GM12878 (cell line): ENCODE results near the gene MCF2L2. TPM values are rescaled to one million over a fixed set of nuclear protein-coding genes. Genes with fewer than 3 reads are reported as not detected.
A peak's percentile ranks its signal among the peaks of the same experiment; 100 is the strongest.

ENCODE experiments used
- BCL11A ChIP-seq: IDR thresholded peaks from 2 replicates; pipeline ENCODE4 v1.6.1; 2011; ENCODE audit warnings: low read depth, low read length
- BRCA1 ChIP-seq: IDR thresholded peaks from 2 replicates; pipeline ENCODE4 v1.6.1; 2011; ENCODE audit warnings: low read depth, low read length, improper control_type of control experiment
- EP300 ChIP-seq, 2 experiments: fragments of 150-350 bp in 1 of 2; IDR thresholded peaks; 2 replicates each; pipeline ENCODE4 v1.6.1; 2011 to 2012; ENCODE audit warnings: low read depth in 2 of 2, low read length in 2 of 2, borderline replicate concordance in 1 of 2, improper control_type of control experiment in 1 of 2, inconsistent platforms in 1 of 2; ENCODE audit not compliant: control insufficient read depth in 1 of 2
- FOXK2 ChIP-seq: fragments of 450-650 bp; IDR thresholded peaks from 2 replicates; pipeline ENCODE4 v1.6.1; 2017; ENCODE audit warnings: mild to moderate bottlenecking, moderate library complexity
- FOXM1 ChIP-seq: IDR thresholded peaks from 2 replicates; pipeline ENCODE4 v1.6.1; 2012; ENCODE audit warnings: low read depth, mild to moderate bottlenecking, inconsistent platforms, low read length, moderate library complexity
- IKZF1 ChIP-seq: fragments of 450-650 bp; conservative IDR thresholded peaks from 2 replicates; pipeline ENCODE4 v1.6.1; 2017; ENCODE audit warnings: antibody characterized with exemption, mild to moderate bottlenecking
- RFX5 ChIP-seq: IDR thresholded peaks from 2 replicates; pipeline ENCODE4 v1.6.1; 2011; ENCODE audit warnings: low read depth, low read length, improper control_type of control experiment
- RUNX3 ChIP-seq: IDR thresholded peaks from 2 replicates; pipeline ENCODE4 v1.6.1; 2012; ENCODE audit warnings: low read length, inconsistent platforms
- SPI1 ChIP-seq: IDR thresholded peaks from 2 replicates; pipeline ENCODE4 v1.6.1; 2011; ENCODE audit warnings: low read depth, mild to moderate bottlenecking, low read length, moderate library complexity, borderline replicate concordance; ENCODE audit not compliant: insufficient read depth
- TAF1 ChIP-seq: IDR thresholded peaks from 2 replicates; pipeline ENCODE4 v1.6.1; 2011; ENCODE audit warnings: mild to moderate bottlenecking, low read depth, low read length, borderline replicate concordance
- TBL1XR1 ChIP-seq: IDR thresholded peaks from 2 replicates; pipeline ENCODE4 v1.6.1; 2012; ENCODE audit warnings: low read depth, low read length, improper control_type of control experiment
- ZNF207 ChIP-seq: fragments of 450-650 bp; IDR thresholded peaks from 2 replicates; pipeline ENCODE4 v1.6.1; 2014; ENCODE audit warnings: antibody characterized with exemption, mild to moderate bottlenecking, borderline replicate concordance
- polyA plus RNA-seq, 11 experiments: library from polyadenylated mRNA; depleted of rRNA in 4 of 11; unstranded in 6 of 11; stranded (reverse) in 5 of 11; fragments of >200 nt; fragmentation: Nextera tagmentation in 4 of 11; fragmentation: Illumina TruSeq in 1 of 11; extraction: Ambion mirVana in 4 of 11; extraction: Trizol in 1 of 11; gene quantifications; 1 replicate in 1 of 11; 2 replicates in 10 of 11; pipeline versions ENCODE4 v1.2.1 to v1.2.3, GENCODE V29; 2011 to 2016; ENCODE audit warnings: inconsistent platforms in 2 of 11, missing spikeins in 2 of 11, low read depth in 1 of 11
- total RNA-seq, 4 experiments: library from RNA; depleted of rRNA in 3 of 4; stranded (reverse); fragments of >200 nt in 3 of 4; fragmentation: Illumina TruSeq in 1 of 4; extraction: Trizol in 1 of 4; gene quantifications; 2 replicates each; pipeline versions ENCODE4 v1.2.1 to v1.2.3, GENCODE V29; 2013 to 2021
- TF ChIP-seq, protein P1 (sequence below): IDR thresholded peaks from 2 replicates; pipeline ENCODE4 v1.6.1; 2011; ENCODE audit warnings: borderline replicate concordance, low read depth, mild to moderate bottlenecking, moderate library complexity, low read length; ENCODE audit not compliant: insufficient read depth, poor library complexity, severe bottlenecking
- TF ChIP-seq, protein P2 (sequence below): IDR thresholded peaks from 2 replicates; pipeline ENCODE4 v1.6.1; 2012; ENCODE audit warnings: improper control_type of control experiment, low read depth, low read length; ENCODE audit not compliant: insufficient replicate concordance
- TF ChIP-seq, protein P3 (sequence below): fragments of 450-650 bp; IDR thresholded peaks from 2 replicates; pipeline ENCODE4 v1.6.1; 2017; ENCODE audit warnings: mild to moderate bottlenecking

Gene MCF2L2
- total and polyA plus RNA-seq, 10 of the 15 experiments (the other 5 are each of a cell fraction or from before 2014, with no cell fraction given): 0.37 to 2.8 (median 1.4) TPM

DNA sequence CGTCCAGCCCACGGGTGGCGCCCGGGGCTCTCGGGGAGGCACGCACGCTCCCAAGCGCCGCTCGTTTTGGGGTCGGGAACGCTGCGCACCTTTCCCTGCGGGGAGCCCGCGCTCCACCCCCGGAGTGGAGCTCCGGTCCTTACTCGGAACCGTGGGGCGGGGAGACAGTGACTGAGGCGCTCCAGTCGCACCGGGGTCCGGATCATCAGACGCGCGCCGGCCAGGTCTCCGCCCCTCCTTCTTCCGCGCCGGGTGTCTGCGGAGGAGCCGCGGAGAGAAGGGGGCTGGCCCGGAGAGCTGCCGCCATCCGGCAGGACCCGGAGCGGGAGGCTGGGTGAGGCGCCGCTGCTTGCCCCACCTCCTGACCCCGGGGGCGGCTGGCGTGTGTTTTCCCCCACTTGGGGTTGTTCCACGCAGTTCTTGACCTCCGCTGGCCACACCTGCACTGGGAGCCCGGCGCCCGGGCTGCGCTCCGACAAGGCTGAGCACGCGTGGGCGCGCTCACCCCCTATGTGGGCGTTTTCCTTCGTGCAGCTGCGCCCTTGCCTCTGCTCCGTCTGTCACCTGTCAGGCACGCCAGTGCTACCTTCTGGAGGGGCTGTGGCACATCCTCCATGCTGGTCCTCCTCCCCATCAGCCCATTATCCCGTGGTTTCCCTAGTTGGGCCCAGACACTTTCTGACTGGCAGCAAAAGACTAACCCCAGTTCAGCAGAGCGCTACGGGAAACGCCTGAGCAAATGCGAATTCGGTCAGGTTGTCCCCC is at the start of gene MCF2L2 (continued):
- TF ChIP-seq, protein P1, sequence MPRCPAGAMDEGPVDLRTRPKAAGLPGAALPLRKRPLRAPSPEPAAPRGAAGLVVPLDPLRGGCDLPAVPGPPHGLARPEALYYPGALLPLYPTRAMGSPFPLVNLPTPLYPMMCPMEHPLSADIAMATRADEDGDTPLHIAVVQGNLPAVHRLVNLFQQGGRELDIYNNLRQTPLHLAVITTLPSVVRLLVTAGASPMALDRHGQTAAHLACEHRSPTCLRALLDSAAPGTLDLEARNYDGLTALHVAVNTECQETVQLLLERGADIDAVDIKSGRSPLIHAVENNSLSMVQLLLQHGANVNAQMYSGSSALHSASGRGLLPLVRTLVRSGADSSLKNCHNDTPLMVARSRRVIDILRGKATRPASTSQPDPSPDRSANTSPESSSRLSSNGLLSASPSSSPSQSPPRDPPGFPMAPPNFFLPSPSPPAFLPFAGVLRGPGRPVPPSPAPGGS: no peak
- TF ChIP-seq, protein P2, sequence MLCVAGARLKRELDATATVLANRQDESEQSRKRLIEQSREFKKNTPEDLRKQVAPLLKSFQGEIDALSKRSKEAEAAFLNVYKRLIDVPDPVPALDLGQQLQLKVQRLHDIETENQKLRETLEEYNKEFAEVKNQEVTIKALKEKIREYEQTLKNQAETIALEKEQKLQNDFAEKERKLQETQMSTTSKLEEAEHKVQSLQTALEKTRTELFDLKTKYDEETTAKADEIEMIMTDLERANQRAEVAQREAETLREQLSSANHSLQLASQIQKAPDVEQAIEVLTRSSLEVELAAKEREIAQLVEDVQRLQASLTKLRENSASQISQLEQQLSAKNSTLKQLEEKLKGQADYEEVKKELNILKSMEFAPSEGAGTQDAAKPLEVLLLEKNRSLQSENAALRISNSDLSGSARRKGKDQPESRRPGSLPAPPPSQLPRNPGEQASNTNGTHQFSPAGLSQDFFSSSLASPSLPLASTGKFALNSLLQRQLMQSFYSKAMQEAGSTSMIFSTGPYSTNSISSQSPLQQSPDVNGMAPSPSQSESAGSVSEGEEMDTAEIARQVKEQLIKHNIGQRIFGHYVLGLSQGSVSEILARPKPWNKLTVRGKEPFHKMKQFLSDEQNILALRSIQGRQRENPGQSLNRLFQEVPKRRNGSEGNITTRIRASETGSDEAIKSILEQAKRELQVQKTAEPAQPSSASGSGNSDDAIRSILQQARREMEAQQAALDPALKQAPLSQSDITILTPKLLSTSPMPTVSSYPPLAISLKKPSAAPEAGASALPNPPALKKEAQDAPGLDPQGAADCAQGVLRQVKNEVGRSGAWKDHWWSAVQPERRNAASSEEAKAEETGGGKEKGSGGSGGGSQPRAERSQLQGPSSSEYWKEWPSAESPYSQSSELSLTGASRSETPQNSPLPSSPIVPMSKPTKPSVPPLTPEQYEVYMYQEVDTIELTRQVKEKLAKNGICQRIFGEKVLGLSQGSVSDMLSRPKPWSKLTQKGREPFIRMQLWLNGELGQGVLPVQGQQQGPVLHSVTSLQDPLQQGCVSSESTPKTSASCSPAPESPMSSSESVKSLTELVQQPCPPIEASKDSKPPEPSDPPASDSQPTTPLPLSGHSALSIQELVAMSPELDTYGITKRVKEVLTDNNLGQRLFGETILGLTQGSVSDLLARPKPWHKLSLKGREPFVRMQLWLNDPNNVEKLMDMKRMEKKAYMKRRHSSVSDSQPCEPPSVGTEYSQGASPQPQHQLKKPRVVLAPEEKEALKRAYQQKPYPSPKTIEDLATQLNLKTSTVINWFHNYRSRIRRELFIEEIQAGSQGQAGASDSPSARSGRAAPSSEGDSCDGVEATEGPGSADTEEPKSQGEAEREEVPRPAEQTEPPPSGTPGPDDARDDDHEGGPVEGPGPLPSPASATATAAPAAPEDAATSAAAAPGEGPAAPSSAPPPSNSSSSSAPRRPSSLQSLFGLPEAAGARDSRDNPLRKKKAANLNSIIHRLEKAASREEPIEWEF: no peak
- TF ChIP-seq BRCA1 (no peak), FOXK2 (no peak), RFX5 (no peak), FOXM1 (no peak), RUNX3 (no peak), BCL11A (no peak), SPI1 (no peak), ZNF207 (no peak), IKZF1 (peak; percentile 73), TBL1XR1 (no peak), TAF1 (no peak), EP300 (IDR thresholded peaks at IDR 0.05; ENCODE audit: borderline replicate concordance in 1 of 2, control insufficient read depth in 1 of 2, low read depth in 2 of 2, low read length in 2 of 2) (no peak)
- TF ChIP-seq, protein P3, sequence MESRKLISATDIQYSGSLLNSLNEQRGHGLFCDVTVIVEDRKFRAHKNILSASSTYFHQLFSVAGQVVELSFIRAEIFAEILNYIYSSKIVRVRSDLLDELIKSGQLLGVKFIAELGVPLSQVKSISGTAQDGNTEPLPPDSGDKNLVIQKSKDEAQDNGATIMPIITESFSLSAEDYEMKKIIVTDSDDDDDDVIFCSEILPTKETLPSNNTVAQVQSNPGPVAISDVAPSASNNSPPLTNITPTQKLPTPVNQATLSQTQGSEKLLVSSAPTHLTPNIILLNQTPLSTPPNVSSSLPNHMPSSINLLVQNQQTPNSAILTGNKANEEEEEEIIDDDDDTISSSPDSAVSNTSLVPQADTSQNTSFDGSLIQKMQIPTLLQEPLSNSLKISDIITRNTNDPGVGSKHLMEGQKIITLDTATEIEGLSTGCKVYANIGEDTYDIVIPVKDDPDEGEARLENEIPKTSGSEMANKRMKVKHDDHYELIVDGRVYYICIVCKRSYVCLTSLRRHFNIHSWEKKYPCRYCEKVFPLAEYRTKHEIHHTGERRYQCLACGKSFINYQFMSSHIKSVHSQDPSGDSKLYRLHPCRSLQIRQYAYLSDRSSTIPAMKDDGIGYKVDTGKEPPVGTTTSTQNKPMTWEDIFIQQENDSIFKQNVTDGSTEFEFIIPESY: no peak
